ENCODE measurements around the gene HGS.

Gene HGS

DNA sequence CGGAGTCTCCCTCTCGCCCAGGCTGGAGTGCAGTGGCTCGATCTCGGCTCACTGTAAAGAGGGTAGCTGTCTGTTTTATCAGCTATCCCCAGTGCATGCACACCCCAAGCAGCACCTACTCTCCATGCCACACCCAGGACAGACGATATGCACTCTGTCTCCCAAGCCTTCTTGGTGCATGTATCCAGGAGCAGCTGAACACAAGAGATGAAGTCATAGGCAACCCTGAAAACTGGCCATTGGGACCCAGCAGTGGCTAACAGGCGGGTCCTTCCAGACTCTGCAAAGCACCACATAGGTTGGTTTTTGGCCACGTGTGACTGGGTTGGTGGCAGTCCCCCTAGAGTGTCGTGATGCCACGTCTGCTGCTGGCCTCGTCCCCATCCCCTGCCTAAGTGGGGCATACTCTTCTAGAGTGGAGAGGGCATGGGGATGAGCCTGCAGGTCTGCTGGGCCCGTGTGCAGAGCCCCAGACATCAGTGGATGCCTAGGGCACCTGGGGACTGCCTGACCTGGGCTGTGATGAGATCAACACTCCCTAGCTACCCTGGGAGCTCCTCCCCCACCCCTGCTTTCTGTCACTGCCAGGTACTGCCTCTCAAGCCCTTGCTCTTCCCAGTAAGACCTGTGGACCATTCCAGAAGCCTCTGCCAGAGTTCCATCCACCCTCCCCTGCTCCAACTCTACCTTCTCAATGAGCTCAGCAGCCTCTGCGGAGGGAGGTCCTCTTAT, 36.8 kb upstream of the HGS start:
- Histone ChIP-seq H3K36me3 (ENCODE audit: control insufficient read depth, insufficient read depth, low read length) (no peaks in the 10 kb centered on the region), H3K27me3 (ENCODE audit: control insufficient read depth, insufficient read depth, low read length) (peaks cover 22% of the 10 kb centered on the region), H3K4me1 (ENCODE audit: control insufficient read depth, insufficient read depth, low read length) (peaks cover 5% of the 10 kb centered on the region), H3K9ac (ENCODE audit: low read depth, low read length) (no peak overlapping the region), H3K9me3 (ENCODE audit: control insufficient read depth, insufficient read depth, low read length) (no peaks in the 10 kb centered on the region), H3K4me3 (ENCODE audit: low read depth, low read length) (peak overlapping the region; percentile 45)

DNA sequence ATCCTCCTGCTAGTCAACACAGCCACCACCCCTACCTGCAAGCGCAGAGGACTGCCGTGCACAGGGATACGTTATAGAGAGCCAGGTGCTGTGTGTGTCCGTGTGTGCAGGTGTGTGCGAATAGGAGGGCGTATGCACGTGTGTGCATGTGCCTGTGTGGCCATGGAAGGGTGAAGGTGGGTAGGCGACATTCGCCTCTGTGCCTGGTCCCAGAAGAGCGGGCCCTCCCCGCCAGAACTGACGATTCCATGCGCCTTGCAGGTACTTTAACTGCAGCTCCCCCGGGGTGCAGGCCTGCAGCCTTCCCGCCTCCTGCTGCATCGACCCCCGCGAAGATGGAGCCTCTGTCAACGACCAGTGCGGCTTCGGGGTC, 36.2 kb upstream of the HGS start:
- Histone ChIP-seq H3K9me3 (ENCODE audit: control insufficient read depth, insufficient read depth, low read length) (no peaks in the 10 kb centered on the region), H3K36me3 (ENCODE audit: control insufficient read depth, insufficient read depth, low read length) (no peaks in the 10 kb centered on the region), H3K9ac (ENCODE audit: low read depth, low read length) (no peak overlapping the region), H3K4me1 (ENCODE audit: control insufficient read depth, insufficient read depth, low read length) (peaks cover 5% of the 10 kb centered on the region), H3K27me3 (ENCODE audit: control insufficient read depth, insufficient read depth, low read length) (peaks cover 22% of the 10 kb centered on the region), H3K4me3 (ENCODE audit: low read depth, low read length) (peak overlapping the region; percentile 45)

DNA sequence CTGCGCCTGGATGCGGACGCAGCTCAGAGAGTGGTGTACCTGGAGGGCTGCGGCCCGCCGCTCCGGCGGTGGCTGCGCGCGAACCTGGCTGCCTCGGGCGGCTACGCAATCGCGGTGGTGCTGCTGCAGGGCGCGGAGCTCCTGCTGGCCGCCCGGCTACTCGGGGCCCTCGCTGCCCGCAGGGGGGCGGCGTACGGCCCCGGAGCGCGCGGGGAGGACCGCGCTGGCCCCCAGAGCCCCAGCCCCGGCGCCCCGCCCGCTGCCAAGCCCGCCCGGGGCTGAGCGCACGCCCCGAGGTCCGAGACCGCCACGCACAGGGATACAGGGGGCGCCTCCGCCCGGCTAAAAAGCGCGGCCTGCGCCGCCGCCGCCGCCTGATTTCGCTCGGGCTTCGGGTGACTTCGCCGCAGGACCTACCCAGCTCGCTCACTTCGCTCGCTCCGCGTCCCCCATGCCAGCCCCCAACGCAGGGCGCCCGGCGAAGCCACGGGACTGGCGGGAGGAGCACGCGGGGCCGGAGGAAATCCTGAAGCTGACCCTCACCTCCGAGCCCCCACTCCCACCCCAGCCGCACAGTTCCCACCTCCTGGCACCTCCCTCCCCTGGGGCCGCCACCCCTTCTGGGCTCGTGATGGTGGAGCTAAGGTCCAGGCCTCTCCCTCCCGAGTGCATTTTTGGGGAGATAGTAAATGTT, 35.7 kb upstream of the HGS start:
- peaks cover 5% of the 10 kb centered on the region for H3K4me1 ChIP-seq (ENCODE audit: control insufficient read depth, insufficient read depth, low read length)
- H3K9ac ChIP-seq (ENCODE audit: low read depth, low read length): peak overlapping the region; percentile 26
- H3K27me3 ChIP-seq (ENCODE audit: control insufficient read depth, insufficient read depth, low read length): peaks cover 22% of the 10 kb centered on the region
- H3K36me3 ChIP-seq (ENCODE audit: control insufficient read depth, insufficient read depth, low read length): no peaks in the 10 kb centered on the region
- peak overlapping the region; percentile 45 for H3K4me3 ChIP-seq (ENCODE audit: low read depth, low read length)
- no peaks in the 10 kb centered on the region for H3K9me3 ChIP-seq (ENCODE audit: control insufficient read depth, insufficient read depth, low read length)

DNA sequence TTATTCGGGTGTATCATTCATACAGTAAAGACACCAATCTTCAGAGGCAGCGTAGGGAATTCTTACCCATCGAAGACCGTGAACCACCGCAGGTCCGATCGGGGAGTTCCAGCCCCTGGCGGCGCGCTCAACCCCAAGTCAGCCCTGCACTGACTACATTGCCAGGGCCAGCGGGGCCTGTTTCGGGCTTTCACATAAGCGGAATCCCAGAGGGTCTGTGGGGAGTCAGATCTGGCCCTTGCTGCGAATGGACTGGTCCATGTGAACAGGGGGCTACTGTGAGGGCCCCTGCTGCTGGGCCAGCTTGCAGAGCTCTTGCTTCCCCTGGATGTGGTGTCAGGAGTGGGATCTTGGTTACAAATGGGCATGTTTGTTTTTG, 35.1 kb upstream of the HGS start:
- no peaks in the 10 kb centered on the region for H3K36me3 ChIP-seq (ENCODE audit: control insufficient read depth, insufficient read depth, low read length)
- peaks cover 22% of the 10 kb centered on the region for H3K27me3 ChIP-seq (ENCODE audit: control insufficient read depth, insufficient read depth, low read length)
- H3K9me3 ChIP-seq (ENCODE audit: control insufficient read depth, insufficient read depth, low read length): no peaks in the 10 kb centered on the region
- peak overlapping the region; percentile 26 for H3K9ac ChIP-seq (ENCODE audit: low read depth, low read length)
- H3K4me3 ChIP-seq (ENCODE audit: low read depth, low read length): peak overlapping the region; percentile 30
- H3K4me1 ChIP-seq (ENCODE audit: control insufficient read depth, insufficient read depth, low read length): peaks cover 5% of the 10 kb centered on the region

DNA sequence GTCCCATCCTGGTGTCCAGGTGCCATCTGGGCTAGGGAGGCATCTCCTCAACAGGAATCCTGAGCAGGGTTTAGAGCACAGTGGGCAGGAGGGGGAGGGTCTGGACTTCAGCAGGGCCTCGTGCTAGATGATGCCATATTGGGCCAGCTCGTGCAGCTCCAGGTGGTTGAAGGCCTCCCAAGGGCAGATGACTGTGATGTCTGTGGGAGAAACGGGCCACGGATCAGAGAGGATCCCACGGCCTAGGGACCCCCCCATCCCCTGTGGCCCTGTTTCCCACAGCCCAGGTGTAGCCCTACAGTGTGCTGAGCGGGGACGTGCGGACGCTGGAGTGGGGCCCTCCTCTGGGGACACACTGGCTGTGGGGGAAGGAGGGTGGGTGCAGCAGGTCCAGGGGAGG, 32.9 kb upstream of the HGS start:
- Histone ChIP-seq H3K9ac (ENCODE audit: low read depth, low read length) (no peak overlapping the region), H3K27me3 (ENCODE audit: control insufficient read depth, insufficient read depth, low read length) (peaks cover 22% of the 10 kb centered on the region), H3K4me1 (ENCODE audit: control insufficient read depth, insufficient read depth, low read length) (peaks cover 5% of the 10 kb centered on the region), H3K4me3 (ENCODE audit: low read depth, low read length) (no peak overlapping the region), H3K9me3 (ENCODE audit: control insufficient read depth, insufficient read depth, low read length) (no peaks in the 10 kb centered on the region), H3K36me3 (ENCODE audit: control insufficient read depth, insufficient read depth, low read length) (no peaks in the 10 kb centered on the region)

DNA sequence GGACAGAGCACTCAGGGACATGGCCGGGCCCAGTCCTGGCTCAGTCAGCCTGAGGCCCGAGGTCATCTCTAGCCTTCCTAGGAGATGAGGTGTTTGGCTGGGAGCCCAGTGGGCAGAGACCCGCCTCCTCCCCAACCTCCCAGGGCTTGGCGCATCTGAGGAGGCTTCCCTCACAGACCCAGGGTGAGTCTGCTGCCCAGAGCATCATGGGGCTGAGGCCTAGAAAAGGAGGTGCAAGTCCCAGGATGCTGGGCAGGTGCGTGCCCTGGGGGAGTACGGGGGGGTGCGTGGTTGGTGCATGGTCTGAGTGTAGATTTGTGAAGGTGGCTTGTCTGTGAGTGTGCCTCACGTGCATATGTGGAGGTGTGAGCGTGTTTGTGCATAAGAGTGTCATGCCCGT, 32.1 kb upstream of the HGS start:
- no peak overlapping the region for H3K9ac ChIP-seq (ENCODE audit: low read depth, low read length)
- H3K4me1 ChIP-seq (ENCODE audit: control insufficient read depth, insufficient read depth, low read length): peaks cover 5% of the 10 kb centered on the region
- no peak overlapping the region for H3K4me3 ChIP-seq (ENCODE audit: low read depth, low read length)

DNA sequence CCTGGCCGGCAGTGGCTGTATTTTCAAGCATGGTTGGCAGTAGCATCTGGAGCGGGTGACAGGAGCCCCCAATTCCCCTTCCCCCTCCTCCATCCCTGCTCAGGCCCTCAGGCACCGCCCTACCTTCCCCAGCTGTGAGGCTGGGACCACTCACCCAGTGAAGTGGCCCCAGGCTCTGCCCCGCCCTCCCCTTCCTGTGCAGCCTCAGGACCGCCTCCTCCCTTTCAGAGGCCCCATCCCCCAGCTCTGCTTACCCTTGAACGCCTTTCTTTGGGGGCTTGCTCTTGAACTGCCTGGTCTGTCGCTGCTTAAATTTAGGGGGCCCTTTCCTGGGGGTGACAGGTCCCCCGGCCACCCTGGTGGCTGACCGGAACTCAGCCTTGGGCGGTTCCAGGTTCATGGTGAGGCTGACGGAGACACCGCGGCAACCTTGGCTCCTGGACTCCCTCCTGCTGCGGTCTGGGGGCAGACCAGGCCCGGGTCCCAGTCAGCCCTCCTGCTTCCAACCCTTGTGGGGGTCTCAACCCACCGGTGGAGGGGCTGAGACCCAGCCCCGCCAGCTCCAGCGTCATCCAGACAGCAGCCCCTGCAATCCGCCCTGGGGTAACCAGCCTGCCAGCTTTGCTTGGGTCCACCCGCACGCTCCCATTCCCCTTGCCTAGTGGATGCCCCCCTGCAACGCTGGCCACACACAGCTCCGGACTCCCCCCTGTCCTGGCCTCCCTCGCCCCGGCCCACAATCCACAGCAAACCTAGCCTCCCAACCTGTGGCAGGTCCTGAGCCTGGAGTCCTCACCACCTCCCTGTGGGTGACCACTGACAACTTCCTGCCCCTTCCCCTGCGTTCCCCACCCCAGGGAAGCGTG, 30.7 kb upstream of the HGS start:
- no peaks in the 10 kb centered on the region for H3K4me1 ChIP-seq (ENCODE audit: control insufficient read depth, insufficient read depth, low read length)
- peak overlapping the region; percentile 37 for H3K9ac ChIP-seq (ENCODE audit: low read depth, low read length)
- peak overlapping the region; percentile 37 for H3K4me3 ChIP-seq (ENCODE audit: low read depth, low read length)
- H3K27me3 ChIP-seq (ENCODE audit: control insufficient read depth, insufficient read depth, low read length): peaks cover 8% of the 10 kb centered on the region
- H3K36me3 ChIP-seq (ENCODE audit: control insufficient read depth, insufficient read depth, low read length): no peaks in the 10 kb centered on the region
- no peaks in the 10 kb centered on the region for H3K9me3 ChIP-seq (ENCODE audit: control insufficient read depth, insufficient read depth, low read length)

More for the DNA sequence above, 32.1 kb upstream of the HGS start:
- Histone ChIP-seq H3K27me3 (ENCODE audit: control insufficient read depth, insufficient read depth, low read length) (peaks cover 20% of the 10 kb centered on the region), H3K36me3 (ENCODE audit: control insufficient read depth, insufficient read depth, low read length) (no peaks in the 10 kb centered on the region), H3K9me3 (ENCODE audit: control insufficient read depth, insufficient read depth, low read length) (no peaks in the 10 kb centered on the region)

DNA sequence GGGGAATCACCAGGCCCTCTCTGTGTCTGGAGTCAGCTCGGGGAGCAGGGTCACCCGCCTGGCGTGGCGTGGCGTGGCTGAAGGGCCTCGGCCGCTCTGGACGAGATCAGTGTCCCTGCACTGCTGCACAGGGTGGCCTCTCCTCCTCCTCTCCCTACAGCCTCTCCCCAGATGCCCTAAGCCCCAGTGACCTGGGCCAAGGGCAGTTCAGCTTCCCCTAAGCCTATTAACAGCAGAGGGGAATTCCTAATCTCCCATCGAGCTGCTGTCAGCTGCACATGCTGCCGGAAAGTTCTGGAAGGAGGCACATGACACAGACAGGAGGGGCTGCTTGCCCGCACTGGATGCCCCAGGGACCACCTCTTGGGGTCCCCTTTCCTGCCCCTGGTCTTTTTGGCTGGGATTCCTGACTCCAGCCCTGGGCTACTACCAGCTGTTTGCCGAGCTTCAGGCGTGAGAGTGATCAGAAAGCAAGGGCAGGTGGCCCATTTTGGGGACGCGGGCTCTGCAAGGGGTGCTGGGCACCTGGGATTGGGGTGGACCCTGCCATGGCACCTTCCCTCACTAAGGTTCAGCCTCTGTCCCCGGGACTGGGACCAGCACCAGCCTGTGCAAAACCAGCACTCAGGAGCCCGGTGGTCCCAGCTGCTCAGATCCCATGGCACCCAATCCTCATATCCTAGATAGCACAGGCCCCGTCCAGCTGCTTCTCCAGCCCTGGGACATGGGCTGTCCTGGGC, 28.3 kb upstream of the HGS start:
- Histone ChIP-seq H3K9ac (ENCODE audit: low read depth, low read length) (no peak overlapping the region), H3K9me3 (ENCODE audit: control insufficient read depth, insufficient read depth, low read length) (no peaks in the 10 kb centered on the region), H3K4me1 (ENCODE audit: control insufficient read depth, insufficient read depth, low read length) (no peaks in the 10 kb centered on the region), H3K27me3 (ENCODE audit: control insufficient read depth, insufficient read depth, low read length) (no peaks in the 10 kb centered on the region), H3K4me3 (ENCODE audit: low read depth, low read length) (no peak overlapping the region), H3K36me3 (ENCODE audit: control insufficient read depth, insufficient read depth, low read length) (no peaks in the 10 kb centered on the region)

DNA sequence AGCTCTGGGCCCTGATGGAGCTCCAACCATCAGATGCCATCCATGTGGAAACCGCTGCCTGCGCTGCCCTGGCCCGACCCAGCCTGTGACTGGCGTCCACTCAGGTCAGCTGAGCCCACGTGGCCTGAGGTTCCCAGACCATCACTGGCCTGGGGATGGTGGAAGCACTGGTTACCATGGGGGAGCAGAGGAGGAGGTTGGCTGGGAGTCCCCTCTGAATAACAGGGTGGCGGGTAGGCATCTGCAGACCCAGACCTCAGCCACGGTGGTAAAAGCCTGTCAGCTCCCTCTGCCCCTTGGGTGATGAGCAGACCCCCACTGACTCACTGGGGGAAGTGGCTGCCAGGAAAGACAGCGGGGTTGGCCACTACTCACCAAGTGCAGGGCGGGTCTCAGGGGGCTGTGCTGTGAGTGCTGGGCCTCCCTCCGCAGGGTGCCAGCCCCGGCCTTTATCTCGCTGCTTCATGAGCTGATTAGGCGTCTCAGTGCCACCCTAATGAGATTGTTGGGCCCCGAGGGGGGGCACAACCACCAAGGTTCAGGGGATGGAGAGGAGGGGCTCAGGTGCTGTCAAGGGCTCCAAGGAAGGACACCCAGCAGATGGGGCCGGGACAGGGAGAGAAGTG, 27.6 kb upstream of the HGS start, which contains the start of gene PDE6G:
Gene PDE6G (minus strand): TSS at position 425 of the 626 bp plus-strand sequence. CDS start 3,237 bp downstream, outside the sequence.
- Histone ChIP-seq H3K27me3 (ENCODE audit: control insufficient read depth, insufficient read depth, low read length) (no peaks in the 10 kb centered on the region), H3K4me3 (ENCODE audit: low read depth, low read length) (no peak within 1 kb of the TSS), H3K9ac (ENCODE audit: low read depth, low read length) (no peak within 1 kb of the TSS), H3K36me3 (ENCODE audit: control insufficient read depth, insufficient read depth, low read length) (no peaks in the 10 kb centered on the region), H3K9me3 (ENCODE audit: control insufficient read depth, insufficient read depth, low read length) (no peaks in the 10 kb centered on the region), H3K4me1 (ENCODE audit: control insufficient read depth, insufficient read depth, low read length) (no peaks in the 10 kb centered on the region)

DNA sequence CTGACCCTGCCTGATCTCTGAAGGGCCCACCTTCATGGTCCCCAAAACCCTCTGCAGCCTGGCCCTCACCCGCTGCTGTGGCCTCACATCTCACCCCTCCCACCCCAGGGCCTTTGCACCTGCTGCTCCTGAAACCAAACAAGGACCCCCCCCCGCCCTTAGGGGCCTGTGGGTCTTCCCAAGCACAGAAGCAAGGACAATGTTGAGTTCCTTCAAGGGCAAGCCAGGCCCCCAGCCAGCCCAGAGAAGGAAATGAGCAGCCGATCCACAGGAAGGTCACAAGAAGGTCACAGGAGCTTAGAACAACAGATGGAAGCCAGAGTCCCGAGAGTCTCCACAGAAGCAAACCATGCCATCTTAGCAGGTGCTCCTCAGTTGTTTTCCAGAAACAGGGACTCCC, 27.0 kb upstream of the HGS start:
- no peaks in the 10 kb centered on the region for H3K27me3 ChIP-seq (ENCODE audit: control insufficient read depth, insufficient read depth, low read length)
- H3K9ac ChIP-seq (ENCODE audit: low read depth, low read length): no peak overlapping the region

DNA sequence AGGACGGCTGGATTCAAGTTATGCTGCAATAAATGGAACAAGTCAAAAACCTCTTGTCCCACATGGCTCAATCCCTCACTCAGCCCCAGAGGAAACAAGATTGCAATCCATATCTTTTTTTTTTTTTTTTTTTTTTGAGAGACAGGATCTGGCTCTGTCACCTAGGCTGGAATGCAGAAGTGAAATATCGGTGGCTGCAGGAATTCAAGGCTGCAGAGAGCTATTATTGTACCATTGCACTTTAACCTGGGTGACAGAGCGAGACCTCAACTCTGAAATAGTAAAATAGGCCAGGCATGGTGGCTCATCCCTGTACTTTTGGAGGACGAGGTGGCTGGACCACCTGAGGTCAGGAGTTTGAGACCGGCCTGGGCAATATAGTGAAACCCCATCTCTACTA, 24.8 kb upstream of the HGS start:
- H3K27me3 ChIP-seq (ENCODE audit: control insufficient read depth, insufficient read depth, low read length): no peaks in the 10 kb centered on the region
- H3K4me3 ChIP-seq (ENCODE audit: low read depth, low read length): no peak overlapping the region
- no peaks in the 10 kb centered on the region for H3K4me1 ChIP-seq (ENCODE audit: control insufficient read depth, insufficient read depth, low read length)
- peaks cover 2% of the 10 kb centered on the region for H3K36me3 ChIP-seq (ENCODE audit: control insufficient read depth, insufficient read depth, low read length)
- H3K9me3 ChIP-seq (ENCODE audit: control insufficient read depth, insufficient read depth, low read length): no peaks in the 10 kb centered on the region
- H3K9ac ChIP-seq (ENCODE audit: low read depth, low read length): no peak overlapping the region

More for the DNA sequence above, 27.0 kb upstream of the HGS start:
- H3K9me3 ChIP-seq (ENCODE audit: control insufficient read depth, insufficient read depth, low read length): no peaks in the 10 kb centered on the region
- H3K4me3 ChIP-seq (ENCODE audit: low read depth, low read length): no peak overlapping the region
- no peaks in the 10 kb centered on the region for H3K4me1 ChIP-seq (ENCODE audit: control insufficient read depth, insufficient read depth, low read length)
- H3K36me3 ChIP-seq (ENCODE audit: control insufficient read depth, insufficient read depth, low read length): no peaks in the 10 kb centered on the region
